HG03103 (cell line): Measurements from ENCODE around the gene SF3B2.
"Not testable (repeated sequence)": the region's sequence is repeated elsewhere in the genome, so short reads cannot be mapped to it uniquely, and the experiment has no call there.

ENCODE experiments used
- ATAC-seq: cut with Tn5 transposase; IDR thresholded peaks from one replicate; pipeline ENCODE4 v1.9.1; 2021; ENCODE audit warnings: low read depth; ENCODE audit not compliant: unreplicated experiment

Gene SF3B2

GRCh38 chr11:66104057-66104638 is 52.0 kb downstream of the SF3B2 start:
- no peak for ATAC-seq

GRCh38 chr11:66106786-66107599 is 54.8 kb downstream of the SF3B2 start:
- ATAC-seq, result no peak

- no peak for ATAC-seq
Measured at GRCh38 chr11:66107600-66108510, 55.7 kb downstream of the SF3B2 start.

GRCh38 chr11:66109294-66109693 is 57.1 kb downstream of the SF3B2 start:
- ATAC-seq, result no peak

- no peak for ATAC-seq
Measured at GRCh38 chr11:66111158-66111557, 59.0 kb downstream of the SF3B2 start.

- ATAC-seq, result no peak
Measured at GRCh38 chr11:66112041-66112491, 59.9 kb downstream of the SF3B2 start.

- ATAC-seq, result no peak
Measured at GRCh38 chr11:66112601-66113499, 60.7 kb downstream of the SF3B2 start.

- ATAC-seq, result not testable (repeated sequence)
Measured at GRCh38 chr11:66114957-66115356, 62.8 kb downstream of the SF3B2 start.

- ATAC-seq, result no peak
Measured at GRCh38 chr11:66115638-66116301, 63.6 kb downstream of the SF3B2 start.

GRCh38 chr11:66116576-66117361 is 64.6 kb downstream of the SF3B2 start:
- ATAC-seq, result no peak

- no peak for ATAC-seq
Measured at GRCh38 chr11:66118847-66119246, 66.7 kb downstream of the SF3B2 start.
